SK-N-DZ (cell line): ENCODE results near the gene CTNNBL1.
"Not testable (repeated sequence)": the region's sequence is repeated elsewhere in the genome, so short reads cannot be mapped to it uniquely, and the experiment has no call there.

Source experiments
- DNase-seq: peaks from one replicate; pipeline ENCODE4 v3.0.0-alpha.2; 2015; ENCODE audit warnings: low spot score

The CTNNBL1 gene

GRCh38 chr20:37706298-37706697, 12.5 kb downstream of the CTNNBL1 start:
- no peak for DNase-seq

GRCh38 chr20:37711001-37711400, 17.2 kb downstream of the CTNNBL1 start:
- DNase-seq: no peak

GRCh38 chr20:37711994-37712964, 18.4 kb downstream of the CTNNBL1 start:
- DNase-seq: no peak

GRCh38 chr20:37713396-37713795, 19.6 kb downstream of the CTNNBL1 start:
- no peak for DNase-seq

- DNase-seq: no peak
These were observed 21.3 kb downstream of the CTNNBL1 start for GRCh38 chr20:37714978-37715672.

- DNase-seq: no peak
These were observed 27.9 kb downstream of the CTNNBL1 start for GRCh38 chr20:37721751-37722150.

GRCh38 chr20:37722312-37722711, 28.5 kb downstream of the CTNNBL1 start:
- not testable (repeated sequence) for DNase-seq

GRCh38 chr20:37723668-37724067, 29.8 kb downstream of the CTNNBL1 start:
- DNase-seq: no peak

GRCh38 chr20:37725165-37725564, 31.3 kb downstream of the CTNNBL1 start:
- DNase-seq: no peak

- no peak for DNase-seq
These were observed 32.0 kb downstream of the CTNNBL1 start for GRCh38 chr20:37725855-37726254.

GRCh38 chr20:37726321-37726720, 32.5 kb downstream of the CTNNBL1 start:
- no peak for DNase-seq

- DNase-seq: no peak
These were observed 33.4 kb downstream of the CTNNBL1 start for GRCh38 chr20:37726971-37727956.

- no peak for DNase-seq
These were observed 34.3 kb downstream of the CTNNBL1 start for GRCh38 chr20:37727957-37728634.

- DNase-seq: no peak
These were observed 34.8 kb downstream of the CTNNBL1 start for GRCh38 chr20:37728635-37728983.

GRCh38 chr20:37729452-37729851, 35.6 kb downstream of the CTNNBL1 start:
- no peak for DNase-seq

GRCh38 chr20:37729909-37730308, 36.1 kb downstream of the CTNNBL1 start:
- DNase-seq: no peak

- no peak for DNase-seq
These were observed 39.6 kb downstream of the CTNNBL1 start for GRCh38 chr20:37733416-37733815.

GRCh38 chr20:37734228-37734985, 40.6 kb downstream of the CTNNBL1 start:
- peak; percentile 31 for DNase-seq

- DNase-seq: no peak
These were observed 41.7 kb downstream of the CTNNBL1 start for GRCh38 chr20:37735541-37735940.

GRCh38 chr20:37736132-37736531, 42.3 kb downstream of the CTNNBL1 start:
- no peak for DNase-seq
